ENCODE results near the gene SRSF1. TPM values are rescaled to one million over a fixed set of nuclear protein-coding genes. Genes with fewer than 3 reads are reported as not detected.
A peak's percentile ranks its signal among the peaks of the same experiment; 100 is the strongest.
"Not testable (repeated sequence)": the region's sequence is repeated elsewhere in the genome, so short reads cannot be mapped to it uniquely, and the experiment has no call there.

SRSF1 gene
- total and polyA plus RNA-seq, 11 donors, result 48.2 to 129 (median 99.7) TPM

DNA sequence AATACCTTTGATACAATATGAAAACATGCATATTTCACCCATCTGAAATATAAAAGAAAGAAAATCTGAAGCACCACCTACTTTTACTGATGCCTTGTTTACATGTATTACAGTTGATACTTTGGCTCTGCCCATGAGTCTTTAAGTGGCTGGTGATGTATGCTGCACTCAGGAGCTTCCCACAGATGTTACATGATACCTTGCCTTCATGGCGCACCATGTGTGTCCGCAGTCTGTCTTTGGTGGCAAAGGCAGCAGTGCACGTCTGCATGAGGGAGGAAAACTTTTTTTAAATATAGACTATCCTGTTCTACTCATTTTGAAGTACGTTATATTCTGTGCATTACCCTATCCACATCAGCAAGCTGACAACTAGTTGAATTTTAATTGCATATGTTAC lies 26.5 kb downstream of the SRSF1 start:
- 69 to 82% (median 75%) methylated on average over 4 of the region's 4 CpGs for WGBS, 4 donors
- ATAC-seq, result no peak
- peaks cover 0 to 91% (median 72%) of the 10 kb centered on the region in 9 donors for H3K36me3 ChIP-seq

DNA sequence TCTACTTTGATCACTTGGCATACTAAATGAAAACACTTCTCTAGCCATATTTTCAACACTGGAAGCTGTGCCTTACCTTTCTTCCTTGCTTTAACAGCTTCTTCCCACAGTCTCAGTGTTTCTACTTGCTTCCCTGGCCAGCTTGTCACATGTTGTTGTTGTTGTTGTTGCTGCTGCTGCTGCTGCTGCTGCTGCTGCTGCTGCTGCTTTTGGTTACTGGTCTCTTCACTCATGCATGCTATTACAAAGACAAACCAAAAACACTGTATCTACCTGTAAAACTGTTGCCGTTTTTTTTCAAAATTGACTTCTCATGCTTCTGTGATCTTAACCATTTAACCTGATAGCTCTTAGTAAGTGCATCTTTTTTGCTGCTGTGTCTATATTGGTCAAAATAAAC lies 28.0 kb downstream of the SRSF1 start:
- H3K36me3 ChIP-seq, result peaks cover 0 to 95% (median 87%) of the 10 kb centered on the region in 9 donors
- intact Hi-C loops (cut with DNase I), result no loop called here
- TF ChIP-seq POLR2A (IDR thresholded peaks at IDR 0.05), result no peak
- no peak overlapping the region for H3K27ac ChIP-seq
- no peak for DNase-seq
- no peak overlapping the region for H3K4me3 ChIP-seq
- no peak for ATAC-seq
- 67 to 90% (median 79%) methylated on average over 1 of the region's 1 CpG for WGBS, 4 donors
- no peaks in the 10 kb centered on the region for H3K9me3 ChIP-seq
- H3K27me3 ChIP-seq, result no peaks in the 10 kb centered on the region
- H3K4me1 ChIP-seq, result peaks cover 0 to 52% (median 44%) of the 10 kb centered on the region in 12 donors

More for the DNA sequence above, 26.5 kb downstream of the SRSF1 start:
- Histone ChIP-seq H3K27me3 (no peaks in the 10 kb centered on the region), H3K4me1 (peaks cover 0 to 54% (median 47%) of the 10 kb centered on the region in 12 donors), H3K27ac (no peak overlapping the region), H3K9me3 (no peaks in the 10 kb centered on the region), H3K4me3 (no peak overlapping the region)
- no peak for DNase-seq
- intact Hi-C loops (cut with DNase I), result loop anchor here in 2 of 10 donors (5.0 to 10.0 kb wide), 2 partner anchors 33 to 46 kb away; no protein-coding TSS in a partner anchor
- no peak for TF ChIP-seq POLR2A (IDR thresholded peaks at IDR 0.05)
- TF ChIP-seq, protein P1, sequence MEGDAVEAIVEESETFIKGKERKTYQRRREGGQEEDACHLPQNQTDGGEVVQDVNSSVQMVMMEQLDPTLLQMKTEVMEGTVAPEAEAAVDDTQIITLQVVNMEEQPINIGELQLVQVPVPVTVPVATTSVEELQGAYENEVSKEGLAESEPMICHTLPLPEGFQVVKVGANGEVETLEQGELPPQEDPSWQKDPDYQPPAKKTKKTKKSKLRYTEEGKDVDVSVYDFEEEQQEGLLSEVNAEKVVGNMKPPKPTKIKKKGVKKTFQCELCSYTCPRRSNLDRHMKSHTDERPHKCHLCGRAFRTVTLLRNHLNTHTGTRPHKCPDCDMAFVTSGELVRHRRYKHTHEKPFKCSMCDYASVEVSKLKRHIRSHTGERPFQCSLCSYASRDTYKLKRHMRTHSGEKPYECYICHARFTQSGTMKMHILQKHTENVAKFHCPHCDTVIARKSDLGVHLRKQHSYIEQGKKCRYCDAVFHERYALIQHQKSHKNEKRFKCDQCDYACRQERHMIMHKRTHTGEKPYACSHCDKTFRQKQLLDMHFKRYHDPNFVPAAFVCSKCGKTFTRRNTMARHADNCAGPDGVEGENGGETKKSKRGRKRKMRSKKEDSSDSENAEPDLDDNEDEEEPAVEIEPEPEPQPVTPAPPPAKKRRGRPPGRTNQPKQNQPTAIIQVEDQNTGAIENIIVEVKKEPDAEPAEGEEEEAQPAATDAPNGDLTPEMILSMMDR (IDR thresholded peaks at IDR 0.05), result no peak

DNA sequence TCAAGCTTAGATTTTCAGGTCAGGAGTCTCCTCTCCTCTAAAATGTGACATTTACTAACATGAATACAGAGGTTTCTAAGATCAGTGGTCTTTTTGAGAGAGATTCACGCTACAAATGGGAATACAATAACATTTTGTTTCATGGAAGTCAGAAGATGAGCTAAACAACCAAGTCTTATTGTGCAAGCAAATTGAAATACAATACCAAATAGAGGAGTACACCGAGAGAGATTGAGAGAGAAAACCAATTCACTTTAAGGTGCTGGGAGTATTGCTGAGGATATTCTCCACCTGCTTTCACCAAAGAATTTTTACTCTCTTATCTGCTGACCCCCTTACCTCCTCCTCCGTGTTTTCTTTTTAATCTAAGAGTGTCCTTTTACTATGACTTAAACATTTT lies 30.5 kb downstream of the SRSF1 start:
- peak overlapping the region in 2 of 12 donors; percentile 69 to 74 for H3K27ac ChIP-seq
- no peak overlapping the region for H3K4me3 ChIP-seq
- WGBS, 4 donors, result 68 to 78% (median 75%) methylated on average over 3 of the region's 3 CpGs
- DNase-seq (no peak), ATAC-seq (no peak)
- intact Hi-C loops (cut with DNase I), result no loop called here
- peaks cover 0 to 47% (median 35%) of the 10 kb centered on the region in 12 donors for H3K4me1 ChIP-seq
- H3K27me3 ChIP-seq, result no peaks in the 10 kb centered on the region
- no peak for TF ChIP-seq POLR2A (IDR thresholded peaks at IDR 0.05)
- TF ChIP-seq, protein P1 (IDR thresholded peaks at IDR 0.05), result no peak
- peaks cover 0 to 100% (median 94%) of the 10 kb centered on the region in 9 donors for H3K36me3 ChIP-seq
- no peaks in the 10 kb centered on the region for H3K9me3 ChIP-seq

DNA sequence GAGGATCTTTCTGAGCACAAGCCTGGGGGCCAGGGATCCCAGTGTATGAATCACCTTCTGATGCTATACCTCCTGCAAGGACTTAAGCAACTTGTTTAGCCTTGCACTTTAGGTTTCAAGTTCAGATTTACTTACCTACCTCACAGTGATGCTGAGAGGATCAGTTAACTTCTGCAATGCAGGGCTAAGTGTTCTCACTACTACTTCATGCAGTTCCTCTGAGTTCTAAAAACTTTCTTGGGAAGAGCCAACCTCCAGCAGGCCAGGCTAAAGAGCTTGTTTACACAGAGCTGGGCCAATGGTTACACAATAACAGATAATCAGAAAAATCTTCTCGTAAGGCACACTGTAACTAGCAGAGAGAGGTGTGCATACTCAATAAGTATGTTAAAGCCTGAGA lies 32.0 kb downstream of the SRSF1 start:
- intact Hi-C loops (cut with DNase I), result no loop called here

DNA sequence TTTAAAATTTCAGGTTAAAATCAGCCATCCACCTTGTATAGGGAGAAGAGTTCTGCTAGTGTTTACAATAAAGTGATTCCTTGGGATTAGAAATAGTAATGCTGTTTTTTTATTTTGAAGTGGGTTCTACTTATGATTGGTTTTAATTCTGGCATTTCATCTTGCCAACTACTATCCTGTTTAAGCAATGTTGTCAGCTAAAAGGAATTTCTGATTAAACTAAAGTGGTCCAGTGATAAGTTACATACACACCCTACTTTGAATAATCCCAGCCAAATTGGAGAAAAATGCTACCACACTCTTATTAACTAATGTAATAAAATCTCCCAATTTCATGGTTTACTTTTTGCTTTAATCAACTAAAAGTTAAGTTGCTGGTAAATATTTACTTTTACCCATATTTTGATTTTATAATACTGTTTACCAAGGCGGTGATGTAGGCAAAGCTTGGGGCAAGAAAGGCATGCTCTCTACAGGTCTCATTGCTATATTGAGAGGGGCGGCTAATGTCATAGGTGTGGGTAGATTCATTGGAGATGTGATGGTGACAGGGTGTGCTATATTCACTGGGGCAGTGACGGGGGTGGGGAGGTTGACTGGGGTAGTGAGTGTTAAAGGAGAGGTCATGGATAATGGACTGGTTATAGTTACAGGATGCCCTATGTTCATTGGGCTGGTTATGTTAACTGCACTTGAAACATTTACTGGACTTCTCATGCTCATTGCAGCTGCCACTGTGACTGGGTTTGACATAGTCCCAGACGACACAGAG lies 32.8 kb downstream of the SRSF1 start:
- 48 to 61% (median 49%) methylated on average over 4 of the region's 4 CpGs for WGBS, 4 donors
- peak; percentile 67 to 80 (median 74) for ATAC-seq

More for the DNA sequence above, 32.0 kb downstream of the SRSF1 start:
- Histone ChIP-seq H3K4me3 (no peak overlapping the region), H3K27me3 (no peaks in the 10 kb centered on the region), H3K36me3 (peaks cover 0 to 90% (median 80%) of the 10 kb centered on the region in 9 donors), H3K9me3 (no peaks in the 10 kb centered on the region), H3K4me1 (peaks cover 0 to 48% (median 28%) of the 10 kb centered on the region in 12 donors), H3K27ac (peak overlapping the region in 9 of 12 donors; percentile 9 to 74 (median 58))
- no peak for TF ChIP-seq POLR2A (IDR thresholded peaks at IDR 0.05)
- TF ChIP-seq, protein P1 (IDR thresholded peaks at IDR 0.05), result no peak
- peak in 3 of 4 donors; percentile 36 to 38 (median 36) for ATAC-seq
- 33 to 47% (median 42%) methylated on average over 1 of the region's 1 CpG for WGBS, 4 donors
- no peak for DNase-seq

More for the DNA sequence above, 32.8 kb downstream of the SRSF1 start:
- Histone ChIP-seq H3K36me3 (peaks cover 0 to 82% (median 72%) of the 10 kb centered on the region in 9 donors), H3K27ac (peak overlapping the region in 9 of 12 donors; percentile 21 to 74 (median 66)), H3K4me1 (peaks cover 0 to 48% (median 28%) of the 10 kb centered on the region in 12 donors)
- peak in 1 of 5 donors; percentile 16 for DNase-seq
- H3K4me3 ChIP-seq; H3K27me3 ChIP-seq; H3K9me3 ChIP-seq; intact Hi-C loops (cut with DNase I): not testable (repeated sequence)
